ENCODE results near the gene SH3PXD2B. TPM values are rescaled to one million over a fixed set of nuclear protein-coding genes. Genes with fewer than 3 reads are reported as not detected.

The SH3PXD2B gene
- total and polyA plus RNA-seq, 2 of the 4 experiments (the other 2 are of a cell fraction), result 8.2 to 14.4 TPM

DNA sequence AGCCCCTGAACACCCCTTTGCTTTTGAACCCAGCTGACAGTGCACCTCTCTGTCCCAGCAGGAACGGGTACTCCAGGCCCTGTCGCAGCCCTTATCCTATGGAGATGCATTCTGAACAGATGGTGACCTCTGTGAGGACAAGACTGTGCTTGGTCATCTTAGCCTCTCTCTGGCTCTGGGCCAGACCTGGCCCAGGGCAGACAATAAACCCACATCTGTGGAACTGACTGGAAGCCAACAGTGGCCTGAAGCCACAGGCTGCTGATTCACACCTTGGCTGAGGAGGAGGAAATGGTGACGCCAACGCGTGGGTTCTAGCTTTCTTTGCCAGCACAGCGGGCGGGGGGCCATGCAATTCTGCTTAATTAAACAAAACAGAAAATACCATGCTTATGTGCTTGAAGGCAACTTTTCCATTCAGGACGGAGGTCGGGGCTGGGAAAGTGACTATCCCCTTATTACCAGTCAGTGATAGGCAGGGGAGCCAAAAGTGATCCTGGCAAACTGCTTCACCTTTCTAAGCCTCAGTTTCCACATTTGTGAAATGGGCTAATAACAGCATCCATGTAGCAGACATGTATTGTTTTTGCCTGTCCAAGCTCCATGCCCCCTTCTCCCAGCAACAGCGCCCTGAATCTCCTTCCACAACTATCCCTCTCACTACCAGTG, 10.8 kb downstream of the SH3PXD2B start:
- H3K79me1 ChIP-seq (ENCODE audit: low read depth in 1 of 2, low read length in 2 of 2), result peaks cover 19 to 87% of the 10 kb centered on the region in 2 experiments
- peak; percentile 98 for DNase-seq
- POLR2A ChIA-PET (ENCODE audit: unreplicated experiment), result no interaction called here
- H3K14ac ChIP-seq (replicated peaks; ENCODE audit: low read depth, low read length), result 0 out of 2 replicates have a peak overlapping the region, but pooled peaks have one; percentile 11
- peak overlapping the region; percentile 27 for H3K4me2 ChIP-seq (ENCODE audit: low read depth, low read length)
- H2BK5ac ChIP-seq (ENCODE audit: low read depth, low read length, poor library complexity, severe bottlenecking), result no peak overlapping the region
- H3K27me3 ChIP-seq (ENCODE audit: control insufficient read depth, insufficient read depth, low read length), result no peaks in the 10 kb centered on the region
- H2AK9ac ChIP-seq (replicated peaks; ENCODE audit: low read depth, low read length, poor library complexity), result no peak overlapping the region
- H2AFZ ChIP-seq (replicated peaks; ENCODE audit: low read length, poor library complexity), result peak overlapping the region; percentile 2
- TF ChIP-seq SMC3 (IDR thresholded peaks at IDR 0.05; ENCODE audit: low read depth, low read length) (no peak), BHLHE40 (IDR thresholded peaks at IDR 0.05; ENCODE audit: low read depth, low read length) (0 out of 2 replicates have a peak, but pooled peaks have one; percentile 28), CHD1 (IDR thresholded peaks at IDR 0.05; ENCODE audit: low read depth, low read length) (no peak), MAZ (IDR thresholded peaks at IDR 0.05; ENCODE audit: borderline replicate concordance, low read depth, low read length) (peak; percentile 84), FOS (IDR thresholded peaks at IDR 0.05; ENCODE audit: low read depth, low read length) (peak; percentile 67), RFX5 (IDR thresholded peaks at IDR 0.05; ENCODE audit: low read depth, low read length) (no peak), RCOR1 (IDR thresholded peaks at IDR 0.05; ENCODE audit: insufficient replicate concordance, low read length) (peak; percentile 82), ELK1 (IDR thresholded peaks at IDR 0.05; ENCODE audit: borderline replicate concordance, low read depth, low read length) (no peak), CEBPB (IDR thresholded peaks at IDR 0.05; ENCODE audit: low read depth, low read length) (peak; percentile 56), RAD21 (IDR thresholded peaks at IDR 0.05; ENCODE audit: low read length) (no peak), NFE2L2 (IDR thresholded peaks at IDR 0.05; ENCODE audit: low read depth, low read length) (peak; percentile 84), MAFK (IDR thresholded peaks at IDR 0.05; ENCODE audit: low read depth, low read length) (peak; percentile 44; the same call in 1 of the 2 replicates), POLR2A (IDR thresholded peaks at IDR 0.05; ENCODE audit: low read depth, low read length) (0 out of 2 replicates have a peak, but pooled peaks have one; percentile 18)
- BruUV-seq (replicated peaks), result no TSS peak
- CTCF ChIA-PET, result interaction anchor here (0.7 kb wide), 1 partner anchor 9 kb away, joined by 3 read pairs; no protein-coding TSS in a partner anchor
- H3K27ac ChIP-seq (ENCODE audit: insufficient read depth, low read length), result peak overlapping the region; percentile 5; the same call in 1 of the 2 replicates
- peak overlapping the region; percentile 0; the same call in 1 of the 2 replicates for H4K5ac ChIP-seq (ENCODE audit: low read depth, low read length)
- peak overlapping the region; percentile 0; the same call in 1 of the 2 replicates for H2BK20ac ChIP-seq (ENCODE audit: low read depth, low read length)
- WGBS, 2 experiments (ENCODE audit: extremely low coverage in 2 of 2, insufficient read length in 1 of 2), result 27% methylated on average over 2 of the region's 10 CpGs; no CpG with 5 or more reads in 1 of the 2 experiments
- peaks cover 27% of the 10 kb centered on the region for H3K4me1 ChIP-seq (ENCODE audit: control insufficient read depth, insufficient read depth, low read length)
- no peak overlapping the region for H2BK15ac ChIP-seq (ENCODE audit: low read depth, low read length)
- no peak overlapping the region for H2BK120ac ChIP-seq (ENCODE audit: low read depth, low read length)
- H4K20me1 ChIP-seq (ENCODE audit: insufficient read depth, low read length), result peaks cover 97% of the 10 kb centered on the region
- in situ Hi-C loops (cut with MboI; ENCODE audit: low sequenced_read_pairs), result no loop called here
- peak; percentile 58 for ATAC-seq (ENCODE audit: low read depth)
- H3K36me3 ChIP-seq (ENCODE audit: control insufficient read depth, insufficient read depth, low read length), result peaks cover 19% of the 10 kb centered on the region
- peak overlapping the region; percentile 3; the same call in 1 of the 2 replicates for H3K18ac ChIP-seq (ENCODE audit: low read depth, low read length)
- H3K23ac ChIP-seq (ENCODE audit: low read depth, low read length), result 0 out of 2 replicates have a peak overlapping the region, but pooled peaks have one; percentile 13
- dilution Hi-C loops (cut with HindIII; ENCODE audit: low sequenced_read_pairs, unreplicated experiment), result no loop called here
- 0 out of 4 replicates have a peak overlapping the region, but pooled peaks of 1 of the 2 experiments have one; percentile 16 for H4K8ac ChIP-seq (ENCODE audit: low read depth in 2 of 2, low read length in 2 of 2)
- no peaks in the 10 kb centered on the region for H3K9me3 ChIP-seq (ENCODE audit: control insufficient read depth, insufficient read depth, low read length)
- H4K91ac ChIP-seq (ENCODE audit: insufficient read depth, low read depth, low read length), result no peak overlapping the region
- H3K4ac ChIP-seq (ENCODE audit: low read depth, low read length), result peak overlapping the region; percentile 13
- H3K9me1 ChIP-seq (ENCODE audit: insufficient read depth, low read length), result peaks cover 16% of the 10 kb centered on the region
- no peak overlapping the region for H3K4me3 ChIP-seq (ENCODE audit: insufficient read depth, low read depth, low read length)
- no peak overlapping the region for H3K56ac ChIP-seq (ENCODE audit: extremely low read depth, insufficient read depth, low read length)
- H3K9ac ChIP-seq (ENCODE audit: low read depth, low read length), result no peak overlapping the region
- intact Hi-C loops (cut with micrococcal nuclease), result no loop called here
- peak overlapping the region; percentile 14; the same call in 1 of the 2 replicates for H2AK5ac ChIP-seq (ENCODE audit: low read depth, low read length)

Data from IMR-90 (cell line).